ENCODE data around the gene ZZZ3. TPM values are rescaled to one million over a fixed set of nuclear protein-coding genes. Genes with fewer than 3 reads are reported as not detected.
"Not testable (repeated sequence)": the region's sequence is repeated elsewhere in the genome, so short reads cannot be mapped to it uniquely, and the experiment has no call there.

ZZZ3 gene
- total and polyA plus RNA-seq, 4 donors, result 8.6 to 48.9 (median 31.1) TPM

- H3K27ac ChIP-seq (ENCODE audit: low read depth in 1 of 2, low read length in 2 of 2), result peak overlapping the region; percentile 67 to 87
These were observed 3.5 kb downstream of the ZZZ3 start for GRCh38 chr1:77678660-77679610.

GRCh38 chr1:77674807-77675206, 7.7 kb downstream of the ZZZ3 start:
- WGBS, result 98% methylated on average over 3 of the region's 3 CpGs
- not testable (repeated sequence) for H3K9ac ChIP-seq (ENCODE audit: low read depth in 1 of 2, low read length in 2 of 2); H3K36me3 ChIP-seq (ENCODE audit: control insufficient read depth in 4 of 4, insufficient read depth in 3 of 4, low read depth in 1 of 4, low read length in 3 of 4); H3K27me3 ChIP-seq (ENCODE audit: control insufficient read depth in 4 of 4, insufficient read depth in 4 of 4, low read length in 3 of 4); H3K9me3 ChIP-seq (ENCODE audit: control insufficient read depth in 4 of 4, low read length in 3 of 4); H3K27ac ChIP-seq (ENCODE audit: low read depth in 1 of 2, low read length in 2 of 2); H3K4me3 ChIP-seq (ENCODE audit: low read depth in 1 of 3, low read length in 3 of 3); DNase-seq (ENCODE audit: low spot score)
- peaks cover 11 to 40% (median 25%) of the 10 kb centered on the region in 4 donors for H3K4me1 ChIP-seq (ENCODE audit: control insufficient read depth in 4 of 4, insufficient read depth in 4 of 4, low read length in 3 of 4)

More at GRCh38 chr1:77678660-77679610, 3.5 kb downstream of the ZZZ3 start:
- Histone ChIP-seq H3K27me3 (ENCODE audit: control insufficient read depth in 4 of 4, insufficient read depth in 4 of 4, low read length in 3 of 4) (no peaks in the 10 kb centered on the region), H3K36me3 (ENCODE audit: control insufficient read depth in 4 of 4, insufficient read depth in 3 of 4, low read depth in 1 of 4, low read length in 3 of 4) (no peaks in the 10 kb centered on the region), H3K9me3 (ENCODE audit: control insufficient read depth in 4 of 4, low read length in 3 of 4) (no peaks in the 10 kb centered on the region), H3K4me1 (ENCODE audit: control insufficient read depth in 4 of 4, insufficient read depth in 4 of 4, low read length in 3 of 4) (peaks cover 8 to 50% (median 25%) of the 10 kb centered on the region in 4 donors), H3K9ac (ENCODE audit: low read depth in 1 of 2, low read length in 2 of 2) (peak overlapping the region in 1 of 2 donors; percentile 66), H3K4me3 (ENCODE audit: low read depth in 1 of 3, low read length in 3 of 3) (peak overlapping the region; percentile 3 to 26 (median 24))
- DNase-seq (ENCODE audit: low spot score), result no peak
- 54% methylated on average over 5 of the region's 5 CpGs for WGBS
- peak; percentile 88 to 89 for TF ChIP-seq HNF4A (conservative IDR thresholded peaks at IDR 0.05)
- TF ChIP-seq MAX (IDR thresholded peaks at IDR 0.05), result no peak
- TF ChIP-seq NR2F2 (IDR thresholded peaks at IDR 0.05), result peak; percentile 15
- TF ChIP-seq TAF1 (conservative IDR thresholded peaks at IDR 0.05), result no peak
- TF ChIP-seq JUND (IDR thresholded peaks at IDR 0.05), result no peak
- no peak for TF ChIP-seq FOXA1 (IDR thresholded peaks at IDR 0.05)
- TF ChIP-seq REST (IDR thresholded peaks at IDR 0.05), result no peak
- no peak for TF ChIP-seq RXRA (IDR thresholded peaks at IDR 0.05)
- peak; percentile 27 for TF ChIP-seq FOXA2 (IDR thresholded peaks at IDR 0.05)
- no peak for TF ChIP-seq CTCF (IDR thresholded peaks at IDR 0.05; ENCODE audit: low read depth, low read length, missing input control)
- TF ChIP-seq GABPA (IDR thresholded peaks at IDR 0.05 in 1 of 2, conservative IDR thresholded peaks at IDR 0.05 in 1 of 2), result peak in 1 of 2 donors; percentile 8
- peak; percentile 52 for TF ChIP-seq HNF4G (IDR thresholded peaks at IDR 0.05)
- TF ChIP-seq SP1 (IDR thresholded peaks at IDR 0.05), result peak; percentile 69
- peak; percentile 49 for TF ChIP-seq YY1 (IDR thresholded peaks at IDR 0.05)
- TF ChIP-seq, protein P1, sequence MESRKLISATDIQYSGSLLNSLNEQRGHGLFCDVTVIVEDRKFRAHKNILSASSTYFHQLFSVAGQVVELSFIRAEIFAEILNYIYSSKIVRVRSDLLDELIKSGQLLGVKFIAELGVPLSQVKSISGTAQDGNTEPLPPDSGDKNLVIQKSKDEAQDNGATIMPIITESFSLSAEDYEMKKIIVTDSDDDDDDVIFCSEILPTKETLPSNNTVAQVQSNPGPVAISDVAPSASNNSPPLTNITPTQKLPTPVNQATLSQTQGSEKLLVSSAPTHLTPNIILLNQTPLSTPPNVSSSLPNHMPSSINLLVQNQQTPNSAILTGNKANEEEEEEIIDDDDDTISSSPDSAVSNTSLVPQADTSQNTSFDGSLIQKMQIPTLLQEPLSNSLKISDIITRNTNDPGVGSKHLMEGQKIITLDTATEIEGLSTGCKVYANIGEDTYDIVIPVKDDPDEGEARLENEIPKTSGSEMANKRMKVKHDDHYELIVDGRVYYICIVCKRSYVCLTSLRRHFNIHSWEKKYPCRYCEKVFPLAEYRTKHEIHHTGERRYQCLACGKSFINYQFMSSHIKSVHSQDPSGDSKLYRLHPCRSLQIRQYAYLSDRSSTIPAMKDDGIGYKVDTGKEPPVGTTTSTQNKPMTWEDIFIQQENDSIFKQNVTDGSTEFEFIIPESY (IDR thresholded peaks at IDR 0.05), result peak; percentile 60
- no peak for TF ChIP-seq RAD21 (IDR thresholded peaks at IDR 0.05)

Data from liver (tissue), 9 donors.